ENCODE measurements around the gene GRK4.

- no peak for TF ChIP-seq POLR2A (IDR thresholded peaks at IDR 0.05; ENCODE audit: low read depth, low read length)
- TF ChIP-seq POLR2AphosphoS5 (IDR thresholded peaks at IDR 0.05; ENCODE audit: low read depth, low read length) = no peak
- no peak for TF ChIP-seq TAF1 (IDR thresholded peaks at IDR 0.05; ENCODE audit: low read depth, low read length)
- TF ChIP-seq SPI1 (IDR thresholded peaks at IDR 0.05; ENCODE audit: low read depth, low read length) = no peak
- no peak for TF ChIP-seq POU2F2 (IDR thresholded peaks at IDR 0.05; ENCODE audit: low read depth, low read length)
Observed at GRCh38 chr4:2991243-2991642, 27.9 kb downstream of the GRK4 start.
